Measurements from ENCODE around the gene WDR76.

WDR76 gene

DNA sequence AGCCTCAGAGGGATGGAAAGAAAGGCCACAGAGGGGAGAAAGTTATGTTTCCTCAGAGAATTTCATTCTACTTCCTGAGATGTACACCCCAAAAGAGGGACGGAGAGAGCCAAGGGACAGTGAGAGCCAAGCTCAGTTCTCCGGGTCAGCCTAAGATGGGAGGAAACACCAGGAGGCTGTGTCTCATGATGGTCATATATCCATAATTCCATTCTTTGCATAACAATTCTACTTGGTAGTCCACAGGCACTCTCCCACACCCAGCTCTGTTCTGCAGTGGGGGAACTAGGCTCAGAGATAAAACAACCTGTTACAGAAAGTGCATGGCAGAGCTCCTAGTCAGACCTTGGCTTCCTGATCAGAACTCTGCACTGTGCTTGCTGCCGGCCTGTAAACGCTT is 54.4 kb downstream of the WDR76 start:
- Histone ChIP-seq H3K4me3 (ENCODE audit: low read length, poor library complexity, severe bottlenecking) (no peak overlapping the region), H2AFZ (ENCODE audit: low read length) (no peak overlapping the region), H3K9me2 (replicated peaks; ENCODE audit: low read depth, low read length) (no peaks in the 10 kb centered on the region), H3K9me3 (ENCODE audit: insufficient read depth, low read depth, low read length) (no peaks in the 10 kb centered on the region), H3K27me3 (ENCODE audit: insufficient read depth, low read length, poor library complexity, severe bottlenecking) (no peaks in the 10 kb centered on the region), H3K36me3 (ENCODE audit: insufficient read depth, low read length) (no peaks in the 10 kb centered on the region; the same call in 1 of the 2 replicates), H3F3A (ENCODE audit: low read depth) (no peaks in the 10 kb centered on the region), H4K20me1 (ENCODE audit: insufficient read depth, low read length, poor library complexity, severe bottlenecking) (no peaks in the 10 kb centered on the region), H3K4me2 (ENCODE audit: low read depth, low read length, poor library complexity, severe bottlenecking) (no peak overlapping the region), H3K79me2 (ENCODE audit: insufficient read depth, low read length) (no peaks in the 10 kb centered on the region), H3K9ac (ENCODE audit: low read depth, low read length, poor library complexity, severe bottlenecking) (no peak overlapping the region), H3K4me1 (ENCODE audit: insufficient read depth, low read length, poor library complexity, severe bottlenecking) (no peaks in the 10 kb centered on the region)
- no peak for TF ChIP-seq EZH2phosphoT487 (IDR thresholded peaks at IDR 0.05; ENCODE audit: borderline replicate concordance)
- TF ChIP-seq, protein P1, sequence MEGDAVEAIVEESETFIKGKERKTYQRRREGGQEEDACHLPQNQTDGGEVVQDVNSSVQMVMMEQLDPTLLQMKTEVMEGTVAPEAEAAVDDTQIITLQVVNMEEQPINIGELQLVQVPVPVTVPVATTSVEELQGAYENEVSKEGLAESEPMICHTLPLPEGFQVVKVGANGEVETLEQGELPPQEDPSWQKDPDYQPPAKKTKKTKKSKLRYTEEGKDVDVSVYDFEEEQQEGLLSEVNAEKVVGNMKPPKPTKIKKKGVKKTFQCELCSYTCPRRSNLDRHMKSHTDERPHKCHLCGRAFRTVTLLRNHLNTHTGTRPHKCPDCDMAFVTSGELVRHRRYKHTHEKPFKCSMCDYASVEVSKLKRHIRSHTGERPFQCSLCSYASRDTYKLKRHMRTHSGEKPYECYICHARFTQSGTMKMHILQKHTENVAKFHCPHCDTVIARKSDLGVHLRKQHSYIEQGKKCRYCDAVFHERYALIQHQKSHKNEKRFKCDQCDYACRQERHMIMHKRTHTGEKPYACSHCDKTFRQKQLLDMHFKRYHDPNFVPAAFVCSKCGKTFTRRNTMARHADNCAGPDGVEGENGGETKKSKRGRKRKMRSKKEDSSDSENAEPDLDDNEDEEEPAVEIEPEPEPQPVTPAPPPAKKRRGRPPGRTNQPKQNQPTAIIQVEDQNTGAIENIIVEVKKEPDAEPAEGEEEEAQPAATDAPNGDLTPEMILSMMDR (conservative IDR thresholded peaks at IDR 0.05; ENCODE audit: low read length), result no peak

DNA sequence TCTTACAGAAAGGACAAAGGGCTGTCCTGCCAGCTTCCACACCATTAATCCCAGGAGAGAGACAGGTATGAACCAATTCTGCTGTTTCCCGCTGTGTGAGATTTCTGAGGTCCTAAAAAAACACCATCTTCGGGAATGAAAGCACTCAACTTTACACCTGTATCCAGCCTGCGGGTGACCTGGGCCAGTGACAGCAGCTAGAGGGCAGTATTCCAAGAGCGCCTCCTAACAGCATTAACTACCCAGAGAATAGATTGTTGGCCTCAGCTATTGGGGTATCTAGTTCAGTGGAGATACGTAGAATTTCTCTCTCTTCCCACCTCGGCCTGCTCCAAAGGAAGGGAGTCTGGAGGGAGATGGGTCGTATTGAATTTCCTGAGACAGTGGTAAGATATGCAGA is 55.1 kb downstream of the WDR76 start:
- no peaks in the 10 kb centered on the region; the same call in 1 of the 2 replicates for H3K36me3 ChIP-seq (ENCODE audit: insufficient read depth, low read length)
- TF ChIP-seq EZH2phosphoT487 (IDR thresholded peaks at IDR 0.05; ENCODE audit: borderline replicate concordance), result no peak
- TF ChIP-seq, protein P1 (conservative IDR thresholded peaks at IDR 0.05; ENCODE audit: low read length), result peak; percentile 81

DNA sequence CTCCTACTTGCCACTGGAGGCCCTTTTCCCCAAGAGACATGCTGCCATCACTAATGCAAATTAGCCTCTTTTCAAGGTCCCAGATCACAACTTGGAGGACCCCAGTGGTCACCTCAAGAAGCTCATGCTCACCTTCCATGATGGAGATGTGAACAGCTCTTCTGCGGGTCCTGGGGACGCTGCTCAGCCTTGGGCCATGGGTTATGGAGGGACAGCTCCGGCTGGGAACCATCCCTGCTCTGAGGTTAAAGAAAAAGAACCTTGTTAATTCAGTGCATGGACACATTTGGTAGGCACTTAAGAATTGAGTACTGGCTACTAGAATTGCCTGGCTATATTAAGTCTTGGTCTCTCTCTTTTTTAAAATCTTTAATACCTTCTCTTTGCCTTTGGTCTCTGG is 56.8 kb downstream of the WDR76 start:
- H3F3A ChIP-seq (ENCODE audit: low read depth), result no peaks in the 10 kb centered on the region
- H3K4me2 ChIP-seq (ENCODE audit: low read depth, low read length, poor library complexity, severe bottlenecking), result no peak overlapping the region
- H3K9me3 ChIP-seq (ENCODE audit: insufficient read depth, low read depth, low read length), result no peaks in the 10 kb centered on the region
- no peak overlapping the region for H2AFZ ChIP-seq (ENCODE audit: low read length)
- H3K9ac ChIP-seq (ENCODE audit: low read depth, low read length, poor library complexity, severe bottlenecking), result no peak overlapping the region
- no peaks in the 10 kb centered on the region for H4K20me1 ChIP-seq (ENCODE audit: insufficient read depth, low read length, poor library complexity, severe bottlenecking)
- no peaks in the 10 kb centered on the region for H3K9me2 ChIP-seq (replicated peaks; ENCODE audit: low read depth, low read length)
- no peaks in the 10 kb centered on the region; the same call in 1 of the 2 replicates for H3K36me3 ChIP-seq (ENCODE audit: insufficient read depth, low read length)
- no peaks in the 10 kb centered on the region for H3K4me1 ChIP-seq (ENCODE audit: insufficient read depth, low read length, poor library complexity, severe bottlenecking)
- no peaks in the 10 kb centered on the region for H3K79me2 ChIP-seq (ENCODE audit: insufficient read depth, low read length)
- H3K27me3 ChIP-seq (ENCODE audit: insufficient read depth, low read length, poor library complexity, severe bottlenecking), result no peaks in the 10 kb centered on the region
- no peak overlapping the region for H3K4me3 ChIP-seq (ENCODE audit: low read length, poor library complexity, severe bottlenecking)
- no peak for TF ChIP-seq EZH2phosphoT487 (IDR thresholded peaks at IDR 0.05; ENCODE audit: borderline replicate concordance)
- TF ChIP-seq, protein P1 (conservative IDR thresholded peaks at IDR 0.05; ENCODE audit: low read length), result no peak

More for the DNA sequence above, 55.1 kb downstream of the WDR76 start:
- Histone ChIP-seq H4K20me1 (ENCODE audit: insufficient read depth, low read length, poor library complexity, severe bottlenecking) (no peaks in the 10 kb centered on the region), H3F3A (ENCODE audit: low read depth) (no peaks in the 10 kb centered on the region), H3K4me2 (ENCODE audit: low read depth, low read length, poor library complexity, severe bottlenecking) (no peak overlapping the region), H3K9me2 (replicated peaks; ENCODE audit: low read depth, low read length) (no peaks in the 10 kb centered on the region), H3K79me2 (ENCODE audit: insufficient read depth, low read length) (no peaks in the 10 kb centered on the region), H3K27me3 (ENCODE audit: insufficient read depth, low read length, poor library complexity, severe bottlenecking) (no peaks in the 10 kb centered on the region), H3K9me3 (ENCODE audit: insufficient read depth, low read depth, low read length) (no peaks in the 10 kb centered on the region), H3K4me3 (ENCODE audit: low read length, poor library complexity, severe bottlenecking) (no peak overlapping the region), H2AFZ (ENCODE audit: low read length) (no peak overlapping the region), H3K4me1 (ENCODE audit: insufficient read depth, low read length, poor library complexity, severe bottlenecking) (no peaks in the 10 kb centered on the region), H3K9ac (ENCODE audit: low read depth, low read length, poor library complexity, severe bottlenecking) (no peak overlapping the region)
